GM12801 (cell line): Measurements from ENCODE around the gene TAF4.

Experiments used
- TF ChIP-seq, protein P1 (sequence below): IDR thresholded peaks from one replicate; pipeline ENCODE4 v1.5.1; 2011; ENCODE audit warnings: control low read depth; ENCODE audit not compliant: insufficient read length; ENCODE audit errors: extremely low read depth

TAF4 gene

DNA sequence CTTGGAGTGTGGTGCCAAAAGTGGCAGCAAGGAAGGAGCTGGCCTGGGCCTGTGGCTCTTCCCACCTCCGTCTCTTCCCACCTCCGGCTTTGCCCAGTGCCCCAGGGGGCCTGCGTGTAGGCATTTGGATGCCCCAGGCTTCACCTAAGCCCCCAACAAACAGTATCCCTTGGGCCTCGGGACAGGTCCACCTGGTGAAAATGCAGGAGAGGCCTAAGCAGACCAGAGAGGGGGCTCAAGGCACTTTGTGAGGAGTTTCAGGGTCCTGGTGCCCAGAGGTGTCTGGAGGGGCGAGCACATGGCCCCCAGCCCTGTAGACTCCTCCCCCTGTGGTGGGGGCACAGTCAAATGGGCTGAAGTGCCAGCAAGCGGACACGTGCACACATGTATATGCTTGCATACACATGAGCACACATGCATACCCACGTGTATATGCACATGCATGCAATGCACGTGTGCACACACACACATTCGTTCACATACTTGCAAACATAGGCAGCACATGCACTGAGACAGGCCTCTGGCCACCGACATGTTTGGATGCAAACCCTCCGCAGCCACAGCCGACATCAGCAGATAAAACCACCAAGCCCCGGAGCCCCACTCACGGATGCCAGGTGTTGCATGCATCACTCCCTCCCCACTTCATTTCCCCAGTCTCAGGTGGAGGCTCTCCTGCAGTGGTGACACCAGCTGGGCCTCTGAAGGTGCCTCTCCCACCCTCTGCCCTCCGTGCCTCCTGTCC lies 124.5 kb downstream of the TAF4 start:
- TF ChIP-seq, protein P1, sequence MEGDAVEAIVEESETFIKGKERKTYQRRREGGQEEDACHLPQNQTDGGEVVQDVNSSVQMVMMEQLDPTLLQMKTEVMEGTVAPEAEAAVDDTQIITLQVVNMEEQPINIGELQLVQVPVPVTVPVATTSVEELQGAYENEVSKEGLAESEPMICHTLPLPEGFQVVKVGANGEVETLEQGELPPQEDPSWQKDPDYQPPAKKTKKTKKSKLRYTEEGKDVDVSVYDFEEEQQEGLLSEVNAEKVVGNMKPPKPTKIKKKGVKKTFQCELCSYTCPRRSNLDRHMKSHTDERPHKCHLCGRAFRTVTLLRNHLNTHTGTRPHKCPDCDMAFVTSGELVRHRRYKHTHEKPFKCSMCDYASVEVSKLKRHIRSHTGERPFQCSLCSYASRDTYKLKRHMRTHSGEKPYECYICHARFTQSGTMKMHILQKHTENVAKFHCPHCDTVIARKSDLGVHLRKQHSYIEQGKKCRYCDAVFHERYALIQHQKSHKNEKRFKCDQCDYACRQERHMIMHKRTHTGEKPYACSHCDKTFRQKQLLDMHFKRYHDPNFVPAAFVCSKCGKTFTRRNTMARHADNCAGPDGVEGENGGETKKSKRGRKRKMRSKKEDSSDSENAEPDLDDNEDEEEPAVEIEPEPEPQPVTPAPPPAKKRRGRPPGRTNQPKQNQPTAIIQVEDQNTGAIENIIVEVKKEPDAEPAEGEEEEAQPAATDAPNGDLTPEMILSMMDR: no peak

DNA sequence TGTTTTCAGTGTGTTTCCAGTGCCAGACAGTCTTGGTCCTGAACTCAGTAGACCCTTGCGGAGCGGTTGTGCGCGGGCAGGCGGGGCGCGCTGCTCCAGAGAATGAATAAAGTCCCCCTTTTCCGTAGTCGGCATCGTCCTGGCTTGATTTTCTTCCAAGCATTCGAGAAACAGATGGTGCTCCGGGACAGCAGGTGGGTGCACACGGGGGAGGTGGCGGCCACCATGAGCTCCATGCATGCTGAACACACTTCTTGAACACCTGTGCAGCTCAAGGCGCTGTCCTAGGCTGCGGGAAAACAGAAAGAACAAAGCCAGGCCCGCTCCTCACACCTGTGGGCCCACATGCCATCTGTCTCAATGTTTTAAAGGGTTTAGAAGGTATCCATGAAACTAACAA lies 125.2 kb downstream of the TAF4 start:
- TF ChIP-seq, protein P1: no peak

DNA sequence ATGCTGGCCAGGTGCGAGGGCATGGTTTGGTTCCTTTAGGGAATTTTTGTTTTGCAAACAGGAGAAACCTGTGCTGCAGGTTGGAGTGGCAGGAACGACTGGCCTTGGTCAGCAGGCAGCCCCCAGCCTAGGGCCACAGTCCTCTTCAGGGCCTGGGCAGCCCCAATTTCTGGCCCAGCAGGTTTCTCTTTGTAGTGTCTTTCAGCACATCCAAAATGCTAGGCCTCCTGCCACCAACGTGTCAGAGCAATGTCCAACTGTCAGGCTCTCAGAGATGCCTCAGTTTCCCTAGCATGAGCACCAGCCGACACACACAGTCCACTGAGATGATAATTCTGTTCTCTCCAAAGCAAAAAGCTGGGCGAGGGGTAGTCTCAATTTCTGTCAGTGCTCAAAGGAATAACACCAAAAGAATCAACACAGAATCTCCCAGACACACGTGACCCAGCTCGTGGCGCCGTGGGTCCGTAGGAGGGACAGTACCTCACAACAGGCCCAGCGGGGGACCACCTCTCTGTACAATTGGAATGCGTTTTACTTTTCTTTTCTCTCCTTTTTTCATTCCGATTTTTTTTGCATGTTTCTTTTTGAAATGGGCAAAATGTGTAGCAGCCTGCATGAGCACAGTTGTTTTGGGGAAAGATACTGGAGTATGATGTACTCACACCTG lies 125.9 kb downstream of the TAF4 start:
- TF ChIP-seq, protein P1: no peak

DNA sequence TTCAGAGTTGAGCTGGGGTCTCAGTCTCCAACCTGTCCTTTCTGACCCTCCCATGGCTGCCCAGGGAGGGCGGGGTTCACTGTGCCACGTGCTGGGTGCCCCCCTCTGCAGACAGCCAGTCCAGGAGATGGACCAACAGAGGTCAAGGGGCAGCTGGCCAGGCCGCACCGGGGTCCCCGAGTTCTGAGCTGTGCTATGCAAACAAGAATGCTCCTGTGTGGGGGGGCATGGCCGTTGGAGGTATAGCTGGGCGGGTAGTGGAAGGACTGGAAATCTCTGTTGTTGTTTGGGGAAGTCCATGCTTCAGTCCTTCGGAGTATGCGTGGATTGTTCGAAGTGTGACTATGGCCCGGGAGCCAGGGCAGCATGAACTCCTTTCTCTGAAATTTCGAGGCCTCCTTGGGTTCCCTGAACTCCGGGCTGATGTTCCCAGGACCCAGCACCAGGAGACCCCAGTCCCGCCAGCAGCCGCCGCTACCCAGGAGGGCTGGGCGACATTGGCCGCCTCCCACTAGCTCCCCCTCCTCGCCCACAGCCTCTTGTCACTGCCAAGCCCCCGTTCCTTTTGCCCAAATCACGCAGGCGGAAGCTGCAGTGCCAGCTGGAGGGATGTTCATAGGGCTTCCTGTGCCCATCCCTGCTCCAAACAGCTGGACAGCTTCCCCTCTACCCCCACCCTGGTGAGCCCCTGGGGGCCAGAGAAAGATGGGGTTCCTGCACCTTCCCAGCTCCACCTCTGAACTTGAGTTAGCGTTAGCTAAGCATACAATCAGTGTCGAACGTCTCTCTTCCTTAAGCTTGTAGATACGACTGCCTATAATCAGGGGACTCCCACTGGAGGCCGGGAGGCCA lies 126.6 kb downstream of the TAF4 start:
- TF ChIP-seq, protein P1: no peak

DNA sequence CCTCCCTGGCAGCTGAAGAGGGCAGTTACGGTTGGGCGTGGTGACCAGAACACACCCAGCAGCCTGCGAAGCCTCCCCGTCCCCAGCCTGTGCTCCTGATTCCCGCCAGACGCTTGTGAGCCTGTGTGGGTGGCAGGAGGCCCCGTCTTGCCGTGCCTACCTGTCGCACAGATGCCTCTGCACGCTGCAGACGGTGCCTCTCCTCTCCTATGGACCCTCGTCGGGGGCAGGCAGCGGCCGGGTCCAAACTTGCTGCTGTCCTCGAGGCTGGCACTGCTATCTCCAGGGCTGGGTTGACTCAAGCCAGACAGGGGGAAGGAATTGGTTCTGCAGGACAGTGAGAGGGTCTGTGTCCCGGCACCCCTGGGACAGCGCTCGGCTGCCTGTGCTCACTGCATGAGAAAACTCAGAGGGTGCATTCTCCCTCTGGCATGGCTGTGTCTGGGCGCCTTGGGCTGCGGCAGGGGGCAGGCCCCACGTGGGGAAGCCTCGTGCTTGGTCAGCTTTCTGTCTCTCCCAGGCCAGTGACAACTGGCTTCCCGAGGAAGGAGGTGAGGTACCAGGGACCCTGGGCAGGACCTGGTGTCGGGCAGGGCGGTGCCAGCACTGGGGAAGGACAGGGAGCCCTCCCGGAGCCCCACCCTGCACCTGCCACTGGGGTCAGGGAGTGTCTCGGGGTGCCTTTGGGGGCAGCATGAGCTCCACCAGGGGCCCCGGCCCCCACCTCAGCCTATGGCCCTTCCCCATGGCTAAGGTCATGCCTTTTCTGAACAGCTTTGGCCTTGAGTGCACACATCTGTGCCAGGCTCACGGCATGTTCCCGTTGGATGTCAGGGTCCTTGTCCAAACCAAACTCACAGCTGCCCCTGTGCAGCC lies 127.5 kb downstream of the TAF4 start:
- TF ChIP-seq, protein P1: no peak

DNA sequence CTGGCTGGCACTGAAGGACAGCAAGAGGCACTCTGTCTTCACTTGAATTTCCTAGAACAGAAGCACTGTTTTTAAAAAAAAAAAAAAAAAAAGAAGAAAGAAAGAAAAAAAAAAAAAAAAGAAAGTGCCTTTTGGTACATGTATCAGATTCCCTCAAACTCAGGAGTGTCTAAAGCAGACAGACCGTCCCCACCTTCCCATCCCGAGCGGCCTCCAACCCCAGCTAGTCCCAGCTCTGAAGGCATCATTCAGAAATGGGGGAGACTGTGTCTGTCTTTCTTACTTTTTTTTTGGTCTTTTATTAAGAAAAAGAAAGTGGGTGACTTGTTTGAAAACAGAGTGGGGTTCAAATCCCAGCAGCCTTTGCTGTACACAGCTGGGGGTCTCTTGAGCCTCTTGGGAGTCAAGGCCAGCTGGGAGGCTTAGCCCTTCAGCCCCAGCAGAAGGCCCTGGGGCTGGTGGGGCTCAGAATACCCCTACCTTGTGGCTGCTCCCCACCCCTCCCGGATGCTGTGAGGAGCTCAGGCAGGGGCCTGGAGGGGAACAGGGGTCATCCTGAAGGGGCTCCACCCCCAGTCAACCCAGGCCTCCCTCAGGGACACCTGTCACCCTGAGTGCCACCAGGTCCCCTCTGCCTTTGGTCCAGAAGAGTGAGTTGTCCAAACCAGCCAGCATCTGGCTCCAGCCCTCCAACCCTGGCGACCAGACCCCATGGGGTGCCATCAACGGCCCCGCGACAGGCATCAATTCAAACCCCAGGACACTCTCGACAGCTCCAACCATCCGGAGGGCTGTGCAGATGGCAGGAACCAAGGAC lies 128.3 kb downstream of the TAF4 start:
- TF ChIP-seq, protein P1: no peak
